IPS DF 6.9 (cell line): ENCODE data around the gene DLL3.

Source experiments
- DNase-seq: peaks from one replicate; pipeline ENCODE4 v3.0.0-alpha.2; 2013; ENCODE audit warnings: low read depth, low spot score
- H3K27ac ChIP-seq: one replicate; pipeline ENCODE4 v1.5.1; 2013; ENCODE audit warnings: low read length, control low read depth
- H3K27me3 ChIP-seq: 2 replicates; pipeline ENCODE4 v1.6.1; 2013; ENCODE audit warnings: mild to moderate bottlenecking, low read length; ENCODE audit not compliant: control insufficient read depth, insufficient read depth
- H3K36me3 ChIP-seq: 2 replicates; pipeline ENCODE4 v1.6.1; 2013; ENCODE audit warnings: low read length; ENCODE audit not compliant: control insufficient read depth, insufficient read depth
- H3K4me1 ChIP-seq: 2 replicates; pipeline ENCODE4 v1.6.1; 2013; ENCODE audit warnings: low read length; ENCODE audit not compliant: control insufficient read depth, insufficient read depth
- H3K4me3 ChIP-seq: 2 replicates; pipeline ENCODE4 v1.5.1; 2013; ENCODE audit warnings: mild to moderate bottlenecking, low read length
- H3K9me3 ChIP-seq: 2 replicates; pipeline ENCODE4 v1.6.1; 2013; ENCODE audit warnings: low read length, inconsistent platforms; ENCODE audit not compliant: control insufficient read depth, insufficient read depth
- WGBS: extraction: QIAGEN DNeasy Blood & Tissue Kit; methylation state at CpG from one replicate; pipeline ENCODE4 v1.1.7; 2013; ENCODE audit warnings: mixed read lengths, missing lambda C conversion rate; ENCODE audit not compliant: insufficient read length, insufficient coverage; 5-methylcytosine and 5-hydroxymethylcytosine counted together

Gene DLL3

GRCh38 chr19:39515551-39516191, 16.9 kb downstream of the DLL3 start:
- DNase-seq: no peak
- no peaks in the 10 kb centered on the region for H3K36me3 ChIP-seq
- H3K4me3 ChIP-seq: peak overlapping the region; percentile 95
- no peak overlapping the region for H3K27ac ChIP-seq
- H3K27me3 ChIP-seq: no peaks in the 10 kb centered on the region; the same call in 1 of the 2 replicates
- H3K4me1 ChIP-seq: no peaks in the 10 kb centered on the region; the same call in 1 of the 2 replicates
- whole genome bisulfite sequencing: no CpG with 5 or more reads among the region's 44 CpGs
- no peaks in the 10 kb centered on the region for H3K9me3 ChIP-seq

DNA sequence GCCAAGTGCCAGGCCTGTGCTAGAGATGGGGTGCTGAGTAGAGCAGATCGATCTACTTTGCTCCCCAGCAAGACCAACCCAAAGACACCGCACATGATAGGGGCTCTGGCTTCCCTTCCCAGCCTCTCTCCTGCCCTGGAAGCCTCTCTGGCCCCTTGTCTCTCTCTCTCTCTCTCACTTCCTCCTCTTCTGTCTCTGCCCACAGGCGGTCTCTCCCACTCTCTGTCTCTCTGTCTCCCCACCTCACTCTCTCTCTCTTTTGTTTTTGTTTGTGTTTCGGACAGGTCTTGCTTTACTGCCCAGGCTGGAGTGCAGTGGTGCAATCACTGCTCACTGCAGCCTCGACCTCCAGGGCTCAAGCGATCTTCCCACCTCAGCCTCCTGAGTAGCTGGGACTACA, 17.5 kb downstream of the DLL3 start:
- Histone ChIP-seq H3K27ac (no peak overlapping the region), H3K36me3 (peaks cover 2% of the 10 kb centered on the region; the same call in 1 of the 2 replicates), H3K4me1 (no peaks in the 10 kb centered on the region; the same call in 1 of the 2 replicates), H3K9me3 (no peaks in the 10 kb centered on the region), H3K4me3 (peak overlapping the region; percentile 95), H3K27me3 (no peaks in the 10 kb centered on the region; the same call in 1 of the 2 replicates)
- no CpG with 5 or more reads among the region's 6 CpGs for WGBS
- DNase-seq: no peak

DNA sequence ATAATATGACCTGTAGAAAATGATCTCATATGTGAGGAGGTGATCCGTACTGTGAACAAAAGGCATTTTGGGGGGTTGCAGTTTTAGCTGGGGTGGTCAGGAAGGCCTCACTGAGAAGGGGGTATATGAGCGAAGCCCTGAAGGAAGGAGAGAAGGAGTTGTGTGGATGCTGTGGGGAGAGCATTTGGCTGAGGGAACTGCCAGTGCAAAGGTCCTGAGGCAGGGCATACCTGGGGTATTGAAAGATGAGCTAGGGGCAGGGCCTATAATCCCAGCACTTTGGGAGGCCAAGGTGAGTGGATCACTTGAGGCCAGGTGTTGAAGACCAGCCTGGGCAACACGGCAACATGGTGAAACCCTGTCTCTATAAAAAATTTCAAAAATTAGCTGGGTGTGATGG, 18.7 kb downstream of the DLL3 start:
- Histone ChIP-seq H3K27me3 (no peaks in the 10 kb centered on the region; the same call in 1 of the 2 replicates), H3K36me3 (peaks cover 2% of the 10 kb centered on the region; the same call in 1 of the 2 replicates), H3K4me3 (no peak overlapping the region), H3K4me1 (no peaks in the 10 kb centered on the region; the same call in 1 of the 2 replicates), H3K9me3 (no peaks in the 10 kb centered on the region), H3K27ac (no peak overlapping the region)
- WGBS: no CpG with 5 or more reads among the region's 3 CpGs
- no peak for DNase-seq

DNA sequence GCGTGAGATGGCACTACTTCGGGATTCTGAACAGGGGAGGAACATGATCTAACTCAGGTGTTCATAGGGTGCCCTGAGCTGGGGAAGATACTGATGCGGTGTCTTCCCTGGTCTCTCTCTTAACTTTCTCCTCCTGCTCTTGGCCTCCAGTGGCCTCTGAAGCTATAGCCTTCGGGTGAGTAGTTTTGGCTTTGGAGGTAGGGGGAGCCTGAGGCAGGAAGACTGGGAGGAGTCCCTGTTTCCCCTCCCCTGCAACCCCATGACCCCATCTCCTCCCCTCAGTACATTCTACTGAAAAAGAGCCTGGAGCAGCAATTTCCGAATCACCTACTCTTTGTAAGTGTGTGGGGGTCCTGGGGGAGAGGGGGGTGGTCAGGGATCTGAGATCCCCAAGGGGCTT, 19.7 kb downstream of the DLL3 start:
- no peaks in the 10 kb centered on the region; the same call in 1 of the 2 replicates for H3K4me1 ChIP-seq
- H3K4me3 ChIP-seq: no peak overlapping the region
- no CpG with 5 or more reads among the region's 5 CpGs for WGBS
- H3K27ac ChIP-seq: no peak overlapping the region
- peaks cover 2% of the 10 kb centered on the region; the same call in 1 of the 2 replicates for H3K36me3 ChIP-seq
- H3K27me3 ChIP-seq: no peaks in the 10 kb centered on the region; the same call in 1 of the 2 replicates
- DNase-seq: no peak
- H3K9me3 ChIP-seq: no peaks in the 10 kb centered on the region

- Histone ChIP-seq H3K9me3 (no peaks in the 10 kb centered on the region), H3K4me1 (no peaks in the 10 kb centered on the region; the same call in 1 of the 2 replicates), H3K27ac (no peak overlapping the region), H3K27me3 (no peaks in the 10 kb centered on the region; the same call in 1 of the 2 replicates), H3K4me3 (no peak overlapping the region), H3K36me3 (peaks cover 2% of the 10 kb centered on the region; the same call in 1 of the 2 replicates)
- DNase-seq: no peak
- no CpG with 5 or more reads among the region's 9 CpGs for WGBS
Measured at GRCh38 chr19:39518975-39519374, 20.2 kb downstream of the DLL3 start.

- Histone ChIP-seq H3K36me3 (peaks cover 2% of the 10 kb centered on the region; the same call in 1 of the 2 replicates), H3K4me3 (no peak overlapping the region), H3K27me3 (no peaks in the 10 kb centered on the region), H3K9me3 (no peaks in the 10 kb centered on the region), H3K27ac (no peak overlapping the region), H3K4me1 (no peaks in the 10 kb centered on the region; the same call in 1 of the 2 replicates)
- DNase-seq: no peak
- no CpG with 5 or more reads among the region's 8 CpGs for WGBS
Measured at GRCh38 chr19:39520541-39521484, 22.1 kb downstream of the DLL3 start.

DNA sequence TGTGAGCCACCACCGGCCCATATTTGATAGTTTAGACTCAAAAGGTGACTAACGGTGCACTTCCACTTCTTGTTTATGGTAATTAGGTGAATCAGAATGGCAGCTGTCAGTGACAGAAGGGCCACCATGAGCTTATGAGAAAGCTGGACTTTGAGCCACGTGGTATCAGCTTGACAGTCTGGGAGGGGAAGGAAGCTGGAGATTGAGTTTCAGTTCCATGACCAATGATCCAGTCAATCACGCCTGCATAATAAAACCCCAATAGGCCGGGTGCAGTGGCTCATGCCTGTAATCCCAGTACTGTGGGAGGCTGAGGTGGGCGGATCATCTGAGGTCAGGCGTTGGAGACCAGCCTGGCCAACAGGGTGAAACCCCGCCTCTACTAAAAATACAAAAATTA, 25.7 kb downstream of the DLL3 start:
- WGBS: no CpG with 5 or more reads among the region's 8 CpGs
- no peak for DNase-seq

DNA sequence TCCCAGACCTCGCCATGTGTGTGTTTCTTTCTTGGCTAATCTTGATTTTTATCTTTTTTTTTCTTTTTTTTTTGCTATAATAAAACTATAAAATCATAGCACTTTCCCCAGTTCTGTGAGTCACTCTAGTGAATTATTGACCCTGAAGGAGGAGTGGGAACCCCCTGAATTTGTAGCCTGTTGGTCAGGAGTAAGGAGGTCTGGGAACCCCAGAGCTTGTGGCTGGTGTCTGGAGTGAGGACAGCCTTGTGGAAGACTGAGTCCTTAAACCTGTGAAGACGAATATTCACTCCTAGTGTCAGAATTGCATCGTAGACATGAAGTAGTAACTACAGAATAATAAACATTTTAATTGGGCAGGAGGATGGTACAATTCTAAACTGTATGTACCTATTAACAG, 26.5 kb downstream of the DLL3 start:
- Histone ChIP-seq H3K9me3 (no peaks in the 10 kb centered on the region), H3K27me3 (no peaks in the 10 kb centered on the region), H3K4me1 (no peaks in the 10 kb centered on the region), H3K36me3 (peaks cover 2% of the 10 kb centered on the region; the same call in 1 of the 2 replicates), H3K27ac (no peak overlapping the region), H3K4me3 (no peak overlapping the region)
- no peak for DNase-seq
- WGBS: no CpG with 5 or more reads among the region's 3 CpGs

More for the DNA sequence above, 25.7 kb downstream of the DLL3 start:
- no peaks in the 10 kb centered on the region for H3K4me1 ChIP-seq
- H3K9me3 ChIP-seq: no peaks in the 10 kb centered on the region
- no peak overlapping the region for H3K4me3 ChIP-seq
- H3K36me3 ChIP-seq: peaks cover 2% of the 10 kb centered on the region; the same call in 1 of the 2 replicates
- no peaks in the 10 kb centered on the region for H3K27me3 ChIP-seq
- no peak overlapping the region for H3K27ac ChIP-seq

DNA sequence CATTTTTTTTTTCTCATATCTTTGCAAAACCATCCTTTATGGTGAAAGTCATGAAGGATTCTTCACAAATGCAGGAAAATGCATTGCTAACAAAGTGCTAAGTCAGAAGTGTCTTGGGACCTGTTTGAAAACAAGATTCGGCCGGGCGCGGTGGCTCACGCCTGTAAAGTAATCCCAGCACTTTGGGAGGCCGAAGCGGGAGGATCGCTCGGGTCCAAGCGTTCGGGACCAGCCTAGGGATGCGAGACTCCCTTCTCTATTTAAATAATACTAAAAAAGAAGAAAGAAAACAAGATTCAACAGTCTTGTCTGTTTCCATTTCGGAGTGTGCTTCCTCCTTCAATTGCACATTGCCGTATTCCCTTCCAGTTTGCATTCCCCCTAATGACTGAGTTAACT, 33.1 kb downstream of the DLL3 start:
- no peak for DNase-seq
- Histone ChIP-seq H3K4me1 (no peaks in the 10 kb centered on the region), H3K27ac (no peak overlapping the region), H3K9me3 (no peaks in the 10 kb centered on the region), H3K27me3 (no peaks in the 10 kb centered on the region), H3K4me3 (peak overlapping the region; percentile 82; the same call in 1 of the 2 replicates), H3K36me3 (no peaks in the 10 kb centered on the region)
- WGBS: no CpG with 5 or more reads among the region's 14 CpGs

- H3K4me3 ChIP-seq: peak within 1 kb of the TSS; percentile 82
- no peaks in the 10 kb centered on the region for H3K36me3 ChIP-seq
- H3K9me3 ChIP-seq: no peaks in the 10 kb centered on the region
- H3K27me3 ChIP-seq: no peaks in the 10 kb centered on the region
- no peaks in the 10 kb centered on the region for H3K4me1 ChIP-seq
- H3K27ac ChIP-seq: no peak within 1 kb of the TSS
- peak; percentile 100 for DNase-seq
- WGBS: no CpG with 5 or more reads among the region's 65 CpGs
Measured at GRCh38 chr19:39532233-39533002, 33.7 kb downstream of the DLL3 start, which contains the start of gene EID2B. EID2B (minus strand) TSS chr19:39532852; CDS start chr19:39532802, 50 bp downstream.
